ENCODE data around the gene GPR156.
A peak's percentile ranks its signal among the peaks of the same experiment; 100 is the strongest.

The GPR156 gene

DNA sequence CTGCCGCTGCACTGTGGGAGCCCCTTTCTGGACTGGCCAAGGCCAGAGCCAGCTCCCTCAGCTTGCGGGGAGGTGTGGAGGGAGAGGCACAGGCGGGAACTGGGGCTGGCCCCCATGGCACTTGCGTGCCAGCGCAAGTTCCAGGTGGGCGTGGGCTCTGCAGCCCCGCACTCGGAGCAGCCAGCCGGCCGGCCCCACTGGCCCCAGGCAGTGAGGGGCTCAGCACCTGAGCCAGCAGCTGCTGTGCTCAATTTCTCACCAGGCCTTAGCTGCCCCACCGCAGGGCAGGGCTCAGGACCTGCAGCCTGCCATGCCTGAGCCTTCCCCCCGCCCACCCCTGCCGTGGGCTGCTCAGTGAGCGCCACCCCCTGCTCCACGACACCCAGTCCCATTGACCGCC lies 4.6 kb upstream of the GPR156 start:
- no peak for DNase-seq (ENCODE audit: low read depth)
- TF ChIP-seq, protein P1, sequence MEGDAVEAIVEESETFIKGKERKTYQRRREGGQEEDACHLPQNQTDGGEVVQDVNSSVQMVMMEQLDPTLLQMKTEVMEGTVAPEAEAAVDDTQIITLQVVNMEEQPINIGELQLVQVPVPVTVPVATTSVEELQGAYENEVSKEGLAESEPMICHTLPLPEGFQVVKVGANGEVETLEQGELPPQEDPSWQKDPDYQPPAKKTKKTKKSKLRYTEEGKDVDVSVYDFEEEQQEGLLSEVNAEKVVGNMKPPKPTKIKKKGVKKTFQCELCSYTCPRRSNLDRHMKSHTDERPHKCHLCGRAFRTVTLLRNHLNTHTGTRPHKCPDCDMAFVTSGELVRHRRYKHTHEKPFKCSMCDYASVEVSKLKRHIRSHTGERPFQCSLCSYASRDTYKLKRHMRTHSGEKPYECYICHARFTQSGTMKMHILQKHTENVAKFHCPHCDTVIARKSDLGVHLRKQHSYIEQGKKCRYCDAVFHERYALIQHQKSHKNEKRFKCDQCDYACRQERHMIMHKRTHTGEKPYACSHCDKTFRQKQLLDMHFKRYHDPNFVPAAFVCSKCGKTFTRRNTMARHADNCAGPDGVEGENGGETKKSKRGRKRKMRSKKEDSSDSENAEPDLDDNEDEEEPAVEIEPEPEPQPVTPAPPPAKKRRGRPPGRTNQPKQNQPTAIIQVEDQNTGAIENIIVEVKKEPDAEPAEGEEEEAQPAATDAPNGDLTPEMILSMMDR (conservative IDR thresholded peaks at IDR 0.05; ENCODE audit: low read depth, low read length), result no peak
- H3K4me3 ChIP-seq (ENCODE audit: low read length), result no peak overlapping the region

DNA sequence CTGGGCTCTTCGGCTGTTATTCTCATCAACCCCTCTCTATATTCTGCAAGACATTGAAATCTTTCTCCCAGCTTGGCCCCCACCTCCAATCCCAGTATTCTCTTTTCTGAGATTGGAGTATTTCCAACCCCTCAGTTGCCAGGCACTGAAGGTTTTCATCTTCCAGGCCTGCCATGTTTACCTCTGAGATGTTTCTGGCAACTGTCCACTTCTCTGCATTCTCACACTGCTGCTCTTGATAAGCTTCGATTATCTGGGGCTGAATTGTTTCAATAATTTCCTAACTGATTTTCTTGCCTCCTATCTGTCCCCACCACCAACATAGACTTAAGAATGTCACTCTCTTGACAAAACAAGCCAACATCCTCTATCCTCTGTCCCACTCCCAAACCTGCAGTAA lies 1.4 kb upstream of the GPR156 start:
- TF ChIP-seq, protein P1 (conservative IDR thresholded peaks at IDR 0.05; ENCODE audit: low read depth, low read length), result no peak
- H3K4me3 ChIP-seq (ENCODE audit: low read length), result no peak overlapping the region
- DNase-seq (ENCODE audit: low read depth), result no peak

DNA sequence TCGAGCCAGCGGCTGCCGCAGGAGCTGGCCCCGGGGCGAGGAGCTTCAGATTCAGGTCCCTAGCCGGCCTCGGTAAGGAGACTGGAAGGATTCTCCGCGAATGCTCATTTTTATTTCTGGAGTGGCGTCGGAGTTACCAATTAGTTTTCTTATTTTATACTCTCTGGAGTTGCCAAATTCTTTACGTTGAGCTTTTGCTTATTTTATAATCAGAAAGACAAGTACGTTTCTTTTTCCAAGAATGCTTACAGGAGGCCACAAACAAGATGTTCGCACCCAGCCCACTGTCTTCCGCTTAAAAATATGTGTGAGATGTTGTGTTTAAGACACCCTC lies 453 bp upstream of the GPR156 start:
- TF ChIP-seq, protein P1 (conservative IDR thresholded peaks at IDR 0.05; ENCODE audit: low read depth, low read length), result no peak
- no peak for DNase-seq (ENCODE audit: low read depth)
- peak overlapping the region; percentile 37 for H3K4me3 ChIP-seq (ENCODE audit: low read length)

DNA sequence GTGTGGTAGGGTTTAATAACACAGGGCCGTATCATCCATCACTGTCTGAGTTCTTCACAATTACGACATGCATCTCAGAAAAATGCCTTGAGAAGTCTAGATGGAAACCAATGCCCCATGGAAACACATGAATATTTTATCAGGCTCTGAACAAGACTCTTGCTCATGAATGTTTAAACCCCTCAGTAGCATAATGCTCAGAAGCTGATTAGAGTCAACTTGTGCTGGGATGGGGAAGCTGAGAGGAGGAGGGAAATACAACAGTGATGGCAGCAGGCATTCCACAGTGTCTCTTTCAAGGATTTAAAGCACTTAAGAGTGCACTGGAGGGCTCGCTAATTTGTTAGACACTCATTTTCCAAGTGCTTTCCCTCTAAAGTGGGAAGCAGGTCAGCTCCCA lies 3.8 kb downstream of the GPR156 start:
- H3K4me3 ChIP-seq (ENCODE audit: low read length), result no peak overlapping the region
- no peak for DNase-seq (ENCODE audit: low read depth)
- TF ChIP-seq, protein P1 (conservative IDR thresholded peaks at IDR 0.05; ENCODE audit: low read depth, low read length), result no peak

DNA sequence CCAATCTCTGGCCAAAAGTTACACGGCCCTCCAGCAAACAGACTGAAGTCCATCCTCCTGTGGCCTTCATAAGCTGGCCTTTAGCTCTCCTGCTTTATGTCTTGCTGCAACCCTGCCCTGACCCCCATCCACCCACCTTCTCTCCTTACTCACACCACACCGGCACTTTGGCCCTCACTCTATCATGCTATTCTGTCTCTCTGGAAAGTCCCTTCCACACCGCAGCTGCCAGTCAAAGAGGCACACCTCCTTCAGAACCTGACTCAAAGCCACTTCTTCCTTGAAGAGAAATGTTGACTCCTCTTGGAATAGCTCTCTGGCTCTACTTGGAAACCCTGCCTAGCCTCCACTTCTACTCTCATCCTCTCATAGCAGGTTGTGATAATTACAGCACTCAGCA lies 4.5 kb downstream of the GPR156 start:
- no peak for DNase-seq (ENCODE audit: low read depth)
- H3K4me3 ChIP-seq (ENCODE audit: low read length), result no peak overlapping the region
- TF ChIP-seq, protein P1 (conservative IDR thresholded peaks at IDR 0.05; ENCODE audit: low read depth, low read length), result no peak

DNA sequence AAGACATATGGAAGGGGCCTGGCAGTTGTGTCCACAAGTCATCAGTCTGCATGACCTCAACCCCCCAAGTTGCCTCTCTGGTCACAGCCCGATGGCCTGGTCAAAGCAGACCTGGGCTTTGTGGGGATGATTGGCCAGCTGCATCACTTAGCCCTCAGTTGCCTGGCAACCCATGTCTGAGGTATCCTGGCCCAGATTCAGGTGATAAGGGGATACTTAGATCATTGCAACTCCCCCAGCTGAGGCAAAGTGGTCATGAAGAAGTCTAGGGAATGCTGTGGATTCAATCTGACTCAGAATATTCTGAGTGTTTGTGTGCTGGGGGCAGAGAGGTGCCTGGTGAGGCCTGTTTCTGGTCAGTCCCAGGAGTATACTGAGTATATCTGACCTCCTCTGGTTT lies 5.0 kb downstream of the GPR156 start:
- no peak for DNase-seq (ENCODE audit: low read depth)
- no peak overlapping the region for H3K4me3 ChIP-seq (ENCODE audit: low read length)
- TF ChIP-seq, protein P1 (conservative IDR thresholded peaks at IDR 0.05; ENCODE audit: low read depth, low read length), result no peak

DNA sequence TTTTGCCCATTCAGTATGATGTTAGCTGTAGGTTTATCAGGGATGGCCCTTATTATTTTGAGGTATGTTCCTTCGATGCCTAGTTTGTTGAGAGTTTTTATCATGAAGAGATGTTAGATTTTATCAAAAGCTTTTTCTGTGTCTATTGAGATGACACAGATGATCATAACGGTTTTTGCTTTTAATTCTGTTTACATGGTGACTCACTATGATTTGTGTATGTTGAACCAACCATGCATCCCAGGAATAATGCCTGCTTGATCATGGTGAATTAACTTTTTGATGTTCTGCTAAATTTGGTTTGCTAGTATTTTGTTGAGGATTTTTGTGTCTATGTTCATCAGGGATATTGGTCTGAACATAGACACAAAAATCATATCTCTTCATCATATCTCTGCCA lies 8.3 kb downstream of the GPR156 start:
- H3K4me3 ChIP-seq (ENCODE audit: low read length), result no peak overlapping the region
- TF ChIP-seq, protein P1 (conservative IDR thresholded peaks at IDR 0.05; ENCODE audit: low read depth, low read length), result no peak
- no peak for DNase-seq (ENCODE audit: low read depth)

Data from retinal pigment epithelial cell (primary cell).